MM.1S (cell line): ENCODE data around the gene CRACDL.

ENCODE experiments used
- DNase-seq: peaks from one replicate; pipeline ENCODE4 v3.0.0-alpha.2; 2015
- H2AFZ ChIP-seq: fragments of 300-600 bp; sonication (generic); 2 replicates; pipeline ENCODE4 v1.6.0; 2016; ENCODE audit warnings: antibody characterized with exemption, low read length
- H3F3A ChIP-seq: fragments of 300-600 bp; sonication (generic); 2 replicates; pipeline ENCODE4 v1.6.1; 2016; ENCODE audit warnings: mild to moderate bottlenecking, antibody characterized with exemption, low read length, moderate library complexity, mixed read lengths; ENCODE audit not compliant: insufficient read depth
- H3K27ac ChIP-seq: fragments of 300-600 bp; sonication (generic); 2 replicates; pipeline ENCODE4 v1.5.1; 2016; ENCODE audit warnings: mild to moderate bottlenecking, low read length
- H3K27me3 ChIP-seq: fragments of 300-600 bp; sonication (generic); replicated peaks from 2 replicates; pipeline ENCODE4 v1.6.0; 2016; ENCODE audit warnings: low read length; ENCODE audit not compliant: insufficient read depth
- H3K36me3 ChIP-seq: fragments of 300-600 bp; sonication (generic); replicated peaks from 2 replicates; pipeline ENCODE4 v1.6.1; 2016; ENCODE audit warnings: mild to moderate bottlenecking, low read length, mixed read lengths; ENCODE audit not compliant: insufficient read depth
- H3K4me1 ChIP-seq: fragments of 300-600 bp; sonication (generic); 2 replicates; pipeline ENCODE4 v1.6.1; 2016; ENCODE audit warnings: low read length, mixed read lengths
- H3K4me2 ChIP-seq: fragments of 300-600 bp; sonication (generic); 2 replicates; pipeline ENCODE4 v1.6.0; 2016; ENCODE audit warnings: low read depth, low read length
- H3K4me3 ChIP-seq: fragments of 300-600 bp; sonication (generic); 2 replicates; pipeline ENCODE4 v1.5.1; 2016; ENCODE audit warnings: low read length, mixed read lengths
- H3K79me2 ChIP-seq: fragments of 300-600 bp; sonication (generic); 2 replicates; pipeline ENCODE4 v1.6.1; 2016; ENCODE audit warnings: mixed run types, low read length, mixed read lengths
- H3K9ac ChIP-seq: fragments of 300-600 bp; sonication (generic); 2 replicates; pipeline ENCODE4 v1.6.1; 2016; ENCODE audit warnings: low read length, mixed read lengths
- H3K9me2 ChIP-seq: fragments of 300-600 bp; sonication (generic); replicated peaks from 2 replicates; pipeline ENCODE4 v1.6.1; 2016; ENCODE audit warnings: mild to moderate bottlenecking, low read length, mixed read lengths; ENCODE audit not compliant: insufficient read depth
- H3K9me3 ChIP-seq: fragments of 300-600 bp; sonication (generic); replicated peaks from 2 replicates; pipeline ENCODE4 v1.6.1; 2016; ENCODE audit warnings: mild to moderate bottlenecking, low read length, mixed read lengths; ENCODE audit not compliant: insufficient read depth
- H4K20me1 ChIP-seq: fragments of 300-600 bp; sonication (generic); 2 replicates; pipeline ENCODE4 v1.6.1; 2016; ENCODE audit warnings: mild to moderate bottlenecking, low read length, moderate library complexity, mixed read lengths; ENCODE audit not compliant: insufficient read depth
- EZH2 ChIP-seq: fragments of 300-600 bp; sonication (generic); optimal IDR thresholded peaks from 2 replicates; pipeline ENCODE3; 2017; ENCODE audit warnings: low read depth, mild to moderate bottlenecking, antibody characterized with exemption, low read length, mixed read lengths
- EZH2phosphoT487 ChIP-seq: fragments of 300-600 bp; sonication (generic); IDR thresholded peaks from 2 replicates; pipeline ENCODE4 v1.6.1; 2018; ENCODE audit warnings: antibody characterized with exemption, low read length
- TF ChIP-seq, protein P1 (sequence below): fragments of 300-600 bp; sonication (generic); IDR thresholded peaks from 2 replicates; pipeline ENCODE4 v1.5.1; 2016; ENCODE audit warnings: antibody characterized with exemption, low read length, mixed read lengths

The CRACDL gene

DNA sequence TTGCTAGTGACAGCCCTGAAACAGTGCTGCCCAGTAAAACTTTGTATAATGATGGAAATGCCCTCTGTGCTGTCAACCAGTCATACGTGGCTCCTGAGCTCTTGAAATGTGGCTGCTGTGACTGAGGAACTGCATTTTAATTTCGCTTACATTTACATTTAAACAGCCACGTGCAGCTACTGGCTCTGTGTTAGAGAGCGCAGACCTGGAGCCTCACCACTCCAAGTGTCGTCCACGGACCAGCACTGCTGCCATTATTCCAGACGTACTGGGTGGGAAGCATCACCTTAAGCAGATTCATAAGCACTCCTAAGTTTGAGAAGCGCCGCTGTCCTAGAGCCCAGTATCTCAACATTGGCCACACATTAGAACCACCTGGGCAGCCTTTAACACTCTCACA is 128.1 kb downstream of the CRACDL start:
- Histone ChIP-seq H3K9me2 (no peaks in the 10 kb centered on the region), H4K20me1 (no peaks in the 10 kb centered on the region), H3K9me3 (no peaks in the 10 kb centered on the region), H3K4me3 (no peak overlapping the region), H2AFZ (no peak overlapping the region), H3K4me2 (no peak overlapping the region), H3F3A (no peaks in the 10 kb centered on the region), H3K79me2 (no peaks in the 10 kb centered on the region), H3K9ac (no peak overlapping the region), H3K27me3 (no peaks in the 10 kb centered on the region), H3K4me1 (no peaks in the 10 kb centered on the region), H3K27ac (no peak overlapping the region), H3K36me3 (no peaks in the 10 kb centered on the region)
- DNase-seq = no peak
- no peak for TF ChIP-seq EZH2phosphoT487
- TF ChIP-seq, protein P1, sequence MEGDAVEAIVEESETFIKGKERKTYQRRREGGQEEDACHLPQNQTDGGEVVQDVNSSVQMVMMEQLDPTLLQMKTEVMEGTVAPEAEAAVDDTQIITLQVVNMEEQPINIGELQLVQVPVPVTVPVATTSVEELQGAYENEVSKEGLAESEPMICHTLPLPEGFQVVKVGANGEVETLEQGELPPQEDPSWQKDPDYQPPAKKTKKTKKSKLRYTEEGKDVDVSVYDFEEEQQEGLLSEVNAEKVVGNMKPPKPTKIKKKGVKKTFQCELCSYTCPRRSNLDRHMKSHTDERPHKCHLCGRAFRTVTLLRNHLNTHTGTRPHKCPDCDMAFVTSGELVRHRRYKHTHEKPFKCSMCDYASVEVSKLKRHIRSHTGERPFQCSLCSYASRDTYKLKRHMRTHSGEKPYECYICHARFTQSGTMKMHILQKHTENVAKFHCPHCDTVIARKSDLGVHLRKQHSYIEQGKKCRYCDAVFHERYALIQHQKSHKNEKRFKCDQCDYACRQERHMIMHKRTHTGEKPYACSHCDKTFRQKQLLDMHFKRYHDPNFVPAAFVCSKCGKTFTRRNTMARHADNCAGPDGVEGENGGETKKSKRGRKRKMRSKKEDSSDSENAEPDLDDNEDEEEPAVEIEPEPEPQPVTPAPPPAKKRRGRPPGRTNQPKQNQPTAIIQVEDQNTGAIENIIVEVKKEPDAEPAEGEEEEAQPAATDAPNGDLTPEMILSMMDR = no peak
- no peak for TF ChIP-seq EZH2

DNA sequence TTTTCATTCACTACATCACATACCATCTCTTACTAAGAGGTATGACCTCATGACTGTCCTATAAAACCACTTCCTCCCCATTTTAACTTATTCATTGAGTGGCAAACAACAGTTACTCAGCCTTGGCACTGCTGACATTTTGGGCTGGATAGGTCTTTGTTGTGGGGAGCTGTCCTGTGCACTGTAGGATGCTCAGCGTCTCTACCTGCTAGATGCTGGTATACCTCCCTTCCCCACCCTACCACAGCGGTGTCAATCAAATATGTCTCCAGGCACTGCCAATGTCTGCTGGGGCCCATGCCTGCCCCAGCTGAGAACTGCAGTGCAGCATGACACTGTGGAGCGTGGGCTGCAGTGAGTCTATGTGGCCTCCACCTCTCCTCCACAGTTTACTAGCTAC is 128.8 kb downstream of the CRACDL start:
- no peaks in the 10 kb centered on the region for H3K79me2 ChIP-seq
- H3K9me3 ChIP-seq = no peaks in the 10 kb centered on the region
- no peaks in the 10 kb centered on the region for H3K27me3 ChIP-seq
- DNase-seq = no peak
- no peaks in the 10 kb centered on the region for H3K9me2 ChIP-seq
- H3K4me3 ChIP-seq = no peak overlapping the region
- no peak overlapping the region for H2AFZ ChIP-seq
- no peaks in the 10 kb centered on the region for H3F3A ChIP-seq
- H3K4me1 ChIP-seq = no peaks in the 10 kb centered on the region
- no peaks in the 10 kb centered on the region for H4K20me1 ChIP-seq
- TF ChIP-seq EZH2 (no peak), EZH2phosphoT487 (no peak)
- TF ChIP-seq, protein P1 = no peak
- no peak overlapping the region for H3K27ac ChIP-seq
- H3K4me2 ChIP-seq = no peak overlapping the region
- no peaks in the 10 kb centered on the region for H3K36me3 ChIP-seq
- no peak overlapping the region for H3K9ac ChIP-seq

DNA sequence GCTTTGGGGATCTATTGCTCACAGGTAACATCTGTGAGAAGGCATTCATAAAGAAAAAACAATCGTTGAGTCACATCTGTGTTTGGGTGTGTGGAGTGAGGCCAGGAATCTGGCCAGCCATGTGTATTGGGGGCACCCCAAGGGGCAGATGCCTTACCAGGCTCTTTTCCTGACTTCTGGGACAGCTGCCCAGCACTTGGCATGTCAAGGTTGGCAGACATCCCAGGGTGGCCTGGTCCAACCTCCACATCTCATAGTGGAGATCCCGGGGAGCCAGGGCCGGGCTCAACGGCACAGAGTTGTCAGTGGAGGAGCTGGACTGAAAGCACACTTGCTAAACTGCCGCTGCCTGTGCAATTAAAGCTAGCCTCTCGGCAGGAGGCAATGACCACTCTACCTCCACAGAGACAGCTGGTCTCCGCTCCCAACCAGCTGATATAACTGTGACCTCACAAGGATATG is 129.8 kb downstream of the CRACDL start:
- Histone ChIP-seq H3K4me1 (no peaks in the 10 kb centered on the region), H3K79me2 (no peaks in the 10 kb centered on the region), H3K4me2 (no peak overlapping the region), H4K20me1 (no peaks in the 10 kb centered on the region), H3K36me3 (no peaks in the 10 kb centered on the region), H3K27ac (no peak overlapping the region), H2AFZ (no peak overlapping the region), H3K9me2 (no peaks in the 10 kb centered on the region), H3K4me3 (no peak overlapping the region), H3K9ac (no peak overlapping the region), H3K27me3 (no peaks in the 10 kb centered on the region), H3F3A (no peaks in the 10 kb centered on the region), H3K9me3 (no peaks in the 10 kb centered on the region)
- DNase-seq = no peak
- TF ChIP-seq EZH2phosphoT487 = no peak
- TF ChIP-seq, protein P1 = no peak
- TF ChIP-seq EZH2 = no peak
